ENCODE results near the gene ZNF76. TPM values are rescaled to one million over a fixed set of nuclear protein-coding genes. Genes with fewer than 3 reads are reported as not detected.

The ZNF76 gene
- total RNA-seq, 4 donors from 2014 or later, result 19.6 to 52.5 (median 27.5) TPM

DNA sequence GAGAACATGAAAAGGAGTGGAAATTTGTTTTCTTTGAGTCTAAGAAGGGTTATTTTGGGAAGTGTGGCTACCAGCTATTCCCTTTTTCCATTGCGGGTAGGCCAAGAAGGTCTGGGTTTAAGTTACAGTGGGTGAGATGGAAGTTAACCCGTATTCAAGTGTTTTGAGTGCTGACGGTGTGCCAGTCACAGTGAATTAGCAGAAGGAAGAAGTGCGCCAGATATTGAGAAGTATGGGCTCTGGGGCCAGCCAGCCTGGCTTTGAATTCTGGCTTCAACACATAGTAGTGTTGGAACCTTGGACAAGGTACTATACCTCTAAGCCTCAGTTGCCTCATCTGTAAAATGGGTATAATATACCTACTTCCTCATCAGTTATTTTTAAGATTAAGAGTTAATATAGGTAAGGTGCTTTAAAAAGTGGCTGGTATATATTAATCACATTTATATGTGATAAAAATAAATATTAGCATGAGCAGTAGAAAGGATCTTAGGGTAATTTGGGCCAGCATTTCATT is 16.3 kb downstream of the ZNF76 start:
- no peak overlapping the region for H3K27ac ChIP-seq
- WGBS, result 90% methylated on average over 4 of the region's 4 CpGs
- H3K4me3 ChIP-seq, result no peak overlapping the region
- TF ChIP-seq POLR2A (IDR thresholded peaks at IDR 0.05) (no peak), POLR2AphosphoS5 (IDR thresholded peaks at IDR 0.05) (no peak), EP300 (IDR thresholded peaks at IDR 0.05) (no peak)
- TF ChIP-seq, protein P1, sequence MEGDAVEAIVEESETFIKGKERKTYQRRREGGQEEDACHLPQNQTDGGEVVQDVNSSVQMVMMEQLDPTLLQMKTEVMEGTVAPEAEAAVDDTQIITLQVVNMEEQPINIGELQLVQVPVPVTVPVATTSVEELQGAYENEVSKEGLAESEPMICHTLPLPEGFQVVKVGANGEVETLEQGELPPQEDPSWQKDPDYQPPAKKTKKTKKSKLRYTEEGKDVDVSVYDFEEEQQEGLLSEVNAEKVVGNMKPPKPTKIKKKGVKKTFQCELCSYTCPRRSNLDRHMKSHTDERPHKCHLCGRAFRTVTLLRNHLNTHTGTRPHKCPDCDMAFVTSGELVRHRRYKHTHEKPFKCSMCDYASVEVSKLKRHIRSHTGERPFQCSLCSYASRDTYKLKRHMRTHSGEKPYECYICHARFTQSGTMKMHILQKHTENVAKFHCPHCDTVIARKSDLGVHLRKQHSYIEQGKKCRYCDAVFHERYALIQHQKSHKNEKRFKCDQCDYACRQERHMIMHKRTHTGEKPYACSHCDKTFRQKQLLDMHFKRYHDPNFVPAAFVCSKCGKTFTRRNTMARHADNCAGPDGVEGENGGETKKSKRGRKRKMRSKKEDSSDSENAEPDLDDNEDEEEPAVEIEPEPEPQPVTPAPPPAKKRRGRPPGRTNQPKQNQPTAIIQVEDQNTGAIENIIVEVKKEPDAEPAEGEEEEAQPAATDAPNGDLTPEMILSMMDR (IDR thresholded peaks at IDR 0.05), result no peak
- no peak for DNase-seq (ENCODE audit: low spot score in 2 of 2)
- no peaks in the 10 kb centered on the region for H3K36me3 ChIP-seq
- no peaks in the 10 kb centered on the region for H3K27me3 ChIP-seq
- peaks cover 15% of the 10 kb centered on the region for H3K4me1 ChIP-seq
- H3K9me3 ChIP-seq, result no peaks in the 10 kb centered on the region

DNA sequence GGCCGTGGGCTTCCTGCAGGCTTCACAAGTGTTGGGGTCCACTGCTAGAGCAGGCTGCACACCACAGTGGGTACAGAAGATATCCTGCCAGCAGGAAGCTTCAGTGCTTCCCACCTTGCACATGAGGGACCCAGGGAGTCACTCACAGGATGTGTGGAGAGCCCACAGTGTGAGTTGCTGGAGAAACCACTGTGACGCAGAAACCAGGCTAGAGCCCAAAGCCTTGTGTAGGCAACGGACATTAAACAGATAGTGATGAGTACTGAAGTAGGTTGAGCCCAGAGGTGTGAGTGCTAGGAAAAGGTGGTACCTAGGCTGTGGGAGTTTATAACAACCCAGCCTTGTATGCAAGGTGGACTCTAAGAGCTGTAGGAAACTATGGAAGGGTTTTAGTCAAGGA is 19.2 kb downstream of the ZNF76 start:
- Histone ChIP-seq H3K36me3 (peaks cover 24% of the 10 kb centered on the region), H3K27me3 (no peaks in the 10 kb centered on the region), H3K4me1 (peaks cover 15% of the 10 kb centered on the region), H3K4me3 (no peak overlapping the region), H3K27ac (no peak overlapping the region), H3K9me3 (no peaks in the 10 kb centered on the region)
- WGBS, result 90% methylated on average over 3 of the region's 3 CpGs
- no peak for DNase-seq (ENCODE audit: low spot score in 2 of 2)
- TF ChIP-seq POLR2AphosphoS5 (IDR thresholded peaks at IDR 0.05), result no peak
- TF ChIP-seq POLR2A (IDR thresholded peaks at IDR 0.05), result no peak
- TF ChIP-seq, protein P1 (IDR thresholded peaks at IDR 0.05), result no peak
- no peak for TF ChIP-seq EP300 (IDR thresholded peaks at IDR 0.05)

DNA sequence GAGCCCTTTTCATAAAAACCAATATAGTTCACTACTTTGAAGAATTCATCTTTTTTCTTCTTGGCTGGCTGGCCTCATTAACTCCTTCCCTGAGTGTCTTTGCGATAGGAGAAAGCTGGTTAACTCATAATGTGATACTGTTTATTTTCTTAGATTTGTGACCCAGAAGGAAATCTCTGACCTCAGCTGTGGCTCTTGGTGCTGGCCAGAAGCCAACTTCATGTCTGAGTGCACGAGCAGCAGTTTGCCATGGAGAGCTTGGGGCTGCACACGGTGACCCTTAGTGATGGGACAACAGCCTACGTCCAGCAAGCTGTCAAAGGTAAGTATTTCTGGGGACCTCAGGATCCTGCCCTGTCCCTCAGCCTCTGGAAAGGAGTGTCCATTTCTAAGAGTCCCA is 21.4 kb downstream of the ZNF76 start:
- TF ChIP-seq EP300 (IDR thresholded peaks at IDR 0.05), result no peak
- TF ChIP-seq POLR2A (IDR thresholded peaks at IDR 0.05), result no peak
- TF ChIP-seq, protein P1 (IDR thresholded peaks at IDR 0.05), result no peak
- TF ChIP-seq POLR2AphosphoS5 (IDR thresholded peaks at IDR 0.05), result no peak
- Histone ChIP-seq H3K36me3 (peaks cover 44% of the 10 kb centered on the region), H3K27me3 (no peaks in the 10 kb centered on the region), H3K27ac (no peak overlapping the region), H3K4me3 (no peak overlapping the region), H3K4me1 (no peaks in the 10 kb centered on the region), H3K9me3 (no peaks in the 10 kb centered on the region)
- 79% methylated on average over 4 of the region's 4 CpGs for WGBS
- peak in 1 of 2 donors; percentile 16 for DNase-seq (ENCODE audit: low spot score in 2 of 2)

DNA sequence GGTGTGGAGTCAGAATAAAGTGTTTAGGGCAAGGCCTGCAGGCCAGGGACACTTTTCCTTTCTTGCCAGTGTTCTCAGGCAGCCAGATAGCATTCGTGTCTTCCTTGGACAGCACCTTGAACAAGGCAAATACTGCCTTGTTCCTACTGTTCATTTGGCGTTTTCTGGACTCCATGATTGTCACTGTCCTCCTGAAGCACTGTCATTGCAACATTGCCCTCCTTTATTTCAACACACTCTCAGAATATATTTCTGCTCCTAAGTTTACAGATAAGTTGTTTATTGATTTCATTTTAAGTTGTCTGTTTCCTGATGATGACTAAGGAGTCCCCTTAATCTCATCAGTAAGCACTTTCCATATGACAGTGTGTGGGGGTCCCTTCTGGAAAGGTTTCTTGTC is 22.9 kb downstream of the ZNF76 start:
- TF ChIP-seq EP300 (IDR thresholded peaks at IDR 0.05), result no peak
- no peak for TF ChIP-seq POLR2AphosphoS5 (IDR thresholded peaks at IDR 0.05)
- TF ChIP-seq, protein P1 (IDR thresholded peaks at IDR 0.05), result no peak
- no peak for TF ChIP-seq POLR2A (IDR thresholded peaks at IDR 0.05)
- Histone ChIP-seq H3K36me3 (peaks cover 59% of the 10 kb centered on the region), H3K27me3 (no peaks in the 10 kb centered on the region), H3K4me1 (no peaks in the 10 kb centered on the region), H3K27ac (no peak overlapping the region), H3K9me3 (no peaks in the 10 kb centered on the region), H3K4me3 (no peak overlapping the region)
- no peak for DNase-seq (ENCODE audit: low spot score in 2 of 2)
- WGBS, result 91% methylated on average over 2 of the region's 2 CpGs

DNA sequence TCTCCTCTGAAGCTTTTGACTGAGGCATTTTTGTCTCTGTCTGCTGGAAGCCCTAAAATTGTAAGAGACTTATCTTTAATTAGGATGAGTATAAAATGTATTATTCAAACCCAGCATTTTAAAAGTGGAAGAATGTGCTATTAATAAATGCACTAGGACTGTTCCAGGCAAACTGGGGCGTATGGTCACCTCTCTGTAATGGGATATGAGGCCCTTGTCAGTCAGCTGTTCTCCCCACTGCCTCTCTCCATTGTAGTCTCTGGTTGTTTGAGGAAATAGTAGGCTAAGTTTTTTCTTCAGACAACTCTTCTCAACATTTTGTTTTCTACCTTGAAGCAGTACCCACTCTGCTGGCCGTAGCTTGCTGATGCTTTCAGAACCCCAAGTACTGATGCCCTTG is 23.8 kb downstream of the ZNF76 start:
- Histone ChIP-seq H3K9me3 (no peaks in the 10 kb centered on the region), H3K36me3 (peaks cover 68% of the 10 kb centered on the region), H3K27ac (no peak overlapping the region), H3K4me3 (no peak overlapping the region), H3K27me3 (no peaks in the 10 kb centered on the region), H3K4me1 (no peaks in the 10 kb centered on the region)
- no peak for DNase-seq (ENCODE audit: low spot score in 2 of 2)
- TF ChIP-seq, protein P1 (IDR thresholded peaks at IDR 0.05), result no peak
- TF ChIP-seq POLR2AphosphoS5 (IDR thresholded peaks at IDR 0.05) (no peak), EP300 (IDR thresholded peaks at IDR 0.05) (no peak), POLR2A (IDR thresholded peaks at IDR 0.05) (no peak)
- 83% methylated on average over 2 of the region's 2 CpGs for WGBS

Data from suprapubic skin (tissue), 4 donors.